Loucy (cell line): ENCODE data around the gene AGAP1.

Experiments used
- H2AFZ ChIP-seq: fragments of 200-600 bp; sonication (generic); 2 replicates; pipeline ENCODE4 v1.6.0; 2016; ENCODE audit warnings: antibody characterized with exemption, mild to moderate bottlenecking, low read length, moderate library complexity
- H3F3A ChIP-seq: fragments of 200-600 bp; 2 replicates; pipeline ENCODE4 v1.6.0; 2016; ENCODE audit warnings: antibody characterized with exemption, low read depth, mild to moderate bottlenecking
- H3K27me3 ChIP-seq: fragments of 200-600 bp; sonication (generic); 2 replicates; pipeline ENCODE4 v1.6.1; 2014; ENCODE audit warnings: low read length, mild to moderate bottlenecking; ENCODE audit not compliant: insufficient read depth, poor library complexity, severe bottlenecking
- H3K36me3 ChIP-seq: fragments of 200-600 bp; sonication (generic); 2 replicates; pipeline ENCODE4 v1.6.1; 2016; ENCODE audit warnings: low read length; ENCODE audit not compliant: insufficient read depth
- H3K4me1 ChIP-seq: fragments of 200-600 bp; sonication (generic); 2 replicates; pipeline ENCODE4 v1.5.1; 2014; ENCODE audit warnings: low read length, mild to moderate bottlenecking; ENCODE audit not compliant: insufficient read depth, poor library complexity, severe bottlenecking
- H3K4me2 ChIP-seq: fragments of 200-600 bp; sonication (generic); 2 replicates; pipeline ENCODE4 v1.6.0; 2014; ENCODE audit warnings: antibody characterized with exemption, low read length, low read depth, mild to moderate bottlenecking; ENCODE audit not compliant: poor library complexity, severe bottlenecking
- H3K4me3 ChIP-seq: fragments of 200-600 bp; sonication (generic); 2 replicates; pipeline ENCODE4 v1.5.1; 2014; ENCODE audit warnings: low read length, mild to moderate bottlenecking, mixed read lengths; ENCODE audit not compliant: poor library complexity, severe bottlenecking
- H3K79me2 ChIP-seq: fragments of 200-600 bp; sonication (generic); 2 replicates; pipeline ENCODE4 v1.6.1; 2014; ENCODE audit warnings: low read length; ENCODE audit not compliant: insufficient read depth
- H3K9ac ChIP-seq: fragments of 200-600 bp; sonication (generic); 2 replicates; pipeline ENCODE4 v1.6.0; 2014; ENCODE audit warnings: mild to moderate bottlenecking, low read depth, low read length, moderate library complexity; ENCODE audit not compliant: poor library complexity, severe bottlenecking
- H3K9me2 ChIP-seq: fragments of 200-600 bp; sonication (generic); replicated peaks from 2 replicates; pipeline ENCODE4 v1.6.1; 2016; ENCODE audit warnings: low read depth, low read length, mixed read lengths
- H3K9me3 ChIP-seq: fragments of 200-600 bp; sonication (generic); 2 replicates; pipeline ENCODE4 v1.6.1; 2014; ENCODE audit warnings: mild to moderate bottlenecking, antibody characterized with exemption, low read length, low read depth; ENCODE audit not compliant: insufficient read depth
- H4K20me1 ChIP-seq: fragments of 200-600 bp; sonication (generic); 2 replicates; pipeline ENCODE4 v1.6.0; 2014; ENCODE audit warnings: antibody characterized with exemption, low read length, mild to moderate bottlenecking; ENCODE audit not compliant: insufficient read depth, poor library complexity, severe bottlenecking
- EZH2phosphoT487 ChIP-seq: fragments of 200-600 bp; IDR thresholded peaks from 2 replicates; pipeline ENCODE4 v1.6.1; 2018; ENCODE audit warnings: antibody characterized with exemption, mild to moderate bottlenecking, moderate library complexity, borderline replicate concordance
- TF ChIP-seq, protein P1 (sequence below): fragments of 200-600 bp; sonication (generic); conservative IDR thresholded peaks from 2 replicates; pipeline ENCODE4 v1.5.1; 2014; ENCODE audit warnings: mild to moderate bottlenecking, antibody characterized with exemption, low read length

Gene AGAP1

DNA sequence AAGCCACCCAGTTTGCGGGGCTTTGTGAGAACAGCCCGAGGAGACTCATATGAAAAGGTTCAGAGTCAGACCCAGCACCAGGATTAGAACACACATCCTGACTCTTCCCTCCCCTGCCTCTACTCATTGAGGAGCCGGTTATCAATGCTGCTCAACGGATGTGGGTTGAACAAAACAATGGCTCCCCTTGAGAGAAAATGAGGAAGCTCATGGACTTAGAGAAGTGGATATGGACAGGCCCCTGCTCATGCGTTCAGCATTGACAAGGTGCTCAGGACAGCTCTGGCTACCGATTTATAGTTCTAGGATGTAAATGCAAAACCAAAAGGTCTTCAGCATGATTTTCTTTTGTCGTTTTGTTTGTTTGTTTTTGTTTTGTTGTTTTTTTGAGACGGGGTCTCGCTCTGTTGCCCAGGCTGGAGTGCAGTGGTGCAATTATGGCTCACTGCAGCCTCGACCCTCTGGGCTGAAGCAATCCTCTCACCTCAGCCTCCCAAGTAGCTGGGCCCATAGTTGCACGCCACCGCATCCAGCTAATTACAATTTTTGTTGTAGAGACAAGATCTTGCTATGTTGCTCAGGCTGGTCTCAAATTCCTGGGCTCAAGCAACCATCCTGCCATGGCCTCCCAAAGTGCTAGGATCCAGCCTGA, 32.0 kb upstream of the AGAP1 start:
- TF ChIP-seq, protein P1, sequence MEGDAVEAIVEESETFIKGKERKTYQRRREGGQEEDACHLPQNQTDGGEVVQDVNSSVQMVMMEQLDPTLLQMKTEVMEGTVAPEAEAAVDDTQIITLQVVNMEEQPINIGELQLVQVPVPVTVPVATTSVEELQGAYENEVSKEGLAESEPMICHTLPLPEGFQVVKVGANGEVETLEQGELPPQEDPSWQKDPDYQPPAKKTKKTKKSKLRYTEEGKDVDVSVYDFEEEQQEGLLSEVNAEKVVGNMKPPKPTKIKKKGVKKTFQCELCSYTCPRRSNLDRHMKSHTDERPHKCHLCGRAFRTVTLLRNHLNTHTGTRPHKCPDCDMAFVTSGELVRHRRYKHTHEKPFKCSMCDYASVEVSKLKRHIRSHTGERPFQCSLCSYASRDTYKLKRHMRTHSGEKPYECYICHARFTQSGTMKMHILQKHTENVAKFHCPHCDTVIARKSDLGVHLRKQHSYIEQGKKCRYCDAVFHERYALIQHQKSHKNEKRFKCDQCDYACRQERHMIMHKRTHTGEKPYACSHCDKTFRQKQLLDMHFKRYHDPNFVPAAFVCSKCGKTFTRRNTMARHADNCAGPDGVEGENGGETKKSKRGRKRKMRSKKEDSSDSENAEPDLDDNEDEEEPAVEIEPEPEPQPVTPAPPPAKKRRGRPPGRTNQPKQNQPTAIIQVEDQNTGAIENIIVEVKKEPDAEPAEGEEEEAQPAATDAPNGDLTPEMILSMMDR = no peak
- no peak for TF ChIP-seq EZH2phosphoT487
- Histone ChIP-seq H3K27me3 (no peaks in the 10 kb centered on the region), H3K4me2 (no peak overlapping the region), H3K4me3 (no peak overlapping the region), H3F3A (no peaks in the 10 kb centered on the region), H3K9me2 (no peaks in the 10 kb centered on the region), H3K9ac (no peak overlapping the region), H2AFZ (no peak overlapping the region), H3K4me1 (no peaks in the 10 kb centered on the region), H3K9me3 (no peaks in the 10 kb centered on the region; the same call in 1 of the 2 replicates), H4K20me1 (no peaks in the 10 kb centered on the region), H3K79me2 (no peaks in the 10 kb centered on the region), H3K36me3 (no peaks in the 10 kb centered on the region)

DNA sequence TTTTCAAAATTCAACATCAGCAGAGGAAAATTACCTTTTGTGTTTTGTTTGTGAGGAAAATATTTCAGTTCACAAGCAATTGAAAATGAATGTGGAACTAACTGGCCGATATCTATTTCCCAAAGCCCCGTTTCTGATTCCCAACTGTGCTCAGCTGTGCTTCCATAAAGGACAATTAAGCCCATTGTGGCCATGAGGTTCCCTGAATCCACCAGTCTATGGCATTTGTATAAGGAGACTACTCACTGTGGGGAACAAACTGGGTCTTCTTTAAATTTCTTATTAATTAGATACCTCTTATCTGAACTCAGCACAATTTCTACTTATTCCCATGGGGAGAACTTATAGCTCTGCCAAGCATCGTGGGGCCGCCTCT, 31.4 kb upstream of the AGAP1 start:
- H3K9me3 ChIP-seq = no peaks in the 10 kb centered on the region; the same call in 1 of the 2 replicates
- no peak overlapping the region for H3K9ac ChIP-seq
- H3F3A ChIP-seq = no peaks in the 10 kb centered on the region
- no peaks in the 10 kb centered on the region for H3K79me2 ChIP-seq
- H4K20me1 ChIP-seq = no peaks in the 10 kb centered on the region
- H3K4me1 ChIP-seq = no peaks in the 10 kb centered on the region
- no peaks in the 10 kb centered on the region for H3K27me3 ChIP-seq
- no peak for TF ChIP-seq EZH2phosphoT487
- TF ChIP-seq, protein P1 = no peak
- H2AFZ ChIP-seq = no peak overlapping the region
- H3K9me2 ChIP-seq = no peaks in the 10 kb centered on the region
- no peak overlapping the region for H3K4me3 ChIP-seq
- H3K36me3 ChIP-seq = no peaks in the 10 kb centered on the region
- H3K4me2 ChIP-seq = no peak overlapping the region

DNA sequence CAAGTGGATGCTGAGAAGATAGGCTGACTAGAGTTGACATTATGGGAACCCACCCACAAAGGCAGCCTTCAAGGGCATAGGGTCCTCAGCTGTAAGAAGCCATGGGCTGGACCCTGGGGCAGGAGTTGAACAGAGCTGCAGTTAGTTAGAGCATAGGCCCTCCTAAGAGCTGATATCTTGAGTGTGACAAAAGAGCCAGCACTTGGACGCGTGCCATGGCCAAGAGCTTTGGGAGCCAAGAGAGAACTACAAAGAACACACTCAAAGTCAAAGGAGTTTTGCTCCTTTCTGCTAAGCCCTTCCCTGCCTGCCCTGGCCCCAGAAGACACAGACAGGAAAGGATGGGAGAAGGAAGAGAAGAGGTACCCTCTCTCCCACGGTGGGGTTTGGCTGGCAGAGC, 29.9 kb upstream of the AGAP1 start:
- TF ChIP-seq, protein P1 = no peak
- no peak for TF ChIP-seq EZH2phosphoT487

More for the DNA sequence above, 29.9 kb upstream of the AGAP1 start:
- Histone ChIP-seq H2AFZ (no peak overlapping the region), H3F3A (no peaks in the 10 kb centered on the region), H3K4me2 (no peak overlapping the region), H3K4me1 (no peaks in the 10 kb centered on the region), H3K27me3 (no peaks in the 10 kb centered on the region), H3K9me3 (no peaks in the 10 kb centered on the region; the same call in 1 of the 2 replicates), H3K79me2 (no peaks in the 10 kb centered on the region), H3K9me2 (no peaks in the 10 kb centered on the region), H4K20me1 (no peaks in the 10 kb centered on the region), H3K4me3 (no peak overlapping the region), H3K9ac (no peak overlapping the region), H3K36me3 (no peaks in the 10 kb centered on the region)
